ENCODE data around the gene PGA4. TPM values are rescaled to one million over a fixed set of nuclear protein-coding genes. Genes with fewer than 3 reads are reported as not detected.

PGA4 gene
- total and polyA plus RNA-seq, 5 experiments from 2014 or later: not detected

GRCh38 chr11:61279934-61280659, 58.0 kb downstream of the PGA4 start:
- Mint-ChIP-seq H3K27me3 (peaks cover 0 to 2% (median 0%) of the 10 kb centered on the region in 5 donors), H3K27ac (peak overlapping the region in 1 of 10 donors; percentile 21), H3K36me3 (no peaks in the 10 kb centered on the region), H3K9me3 (peaks cover 0 to 9% (median 0%) of the 10 kb centered on the region in 9 donors), H3K4me3 (no peak overlapping the region), H3K4me1 (peaks cover 0 to 5% (median 0%) of the 10 kb centered on the region in 4 donors)
- POLR2A ChIA-PET: no interaction called here
- DNase-seq (no peak), ATAC-seq (no peak)

DNA sequence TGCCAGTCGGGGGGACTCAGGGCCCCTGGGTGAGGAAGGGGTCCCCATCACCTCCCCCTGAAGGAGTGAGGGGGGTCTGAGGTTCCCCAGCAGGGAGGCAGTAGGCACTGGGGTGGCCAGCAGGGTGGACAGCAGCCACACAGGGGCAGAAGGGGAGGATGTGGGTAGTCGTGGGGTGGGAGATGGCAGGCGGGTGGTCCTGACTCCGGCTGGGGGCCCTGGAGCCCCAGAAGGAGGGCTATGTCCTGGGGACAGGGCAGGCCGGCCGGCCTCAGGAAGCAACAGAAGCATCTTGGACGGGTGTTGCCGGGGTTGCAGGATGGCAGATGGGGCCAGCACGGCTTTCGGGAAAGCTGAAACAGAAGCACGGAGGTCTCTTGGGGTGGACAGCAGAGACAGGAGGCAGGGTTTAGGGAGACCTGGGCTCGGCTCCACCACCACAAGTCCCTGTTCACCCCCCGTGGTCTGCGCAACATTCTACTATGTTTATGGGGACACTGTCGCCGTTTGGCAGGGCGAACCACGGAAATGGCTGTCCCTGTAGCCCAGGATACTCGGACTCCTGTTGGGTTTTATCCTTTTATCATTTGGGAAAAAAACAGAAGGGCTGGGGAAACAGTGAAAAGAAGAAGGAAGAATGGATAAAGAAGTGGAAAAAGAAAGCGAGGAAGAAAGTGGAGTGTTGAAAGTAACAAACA, 58.9 kb downstream of the PGA4 start:
- DNase-seq: no peak
- peaks cover 0 to 2% (median 0%) of the 10 kb centered on the region in 5 donors for H3K27me3 Mint-ChIP-seq
- H3K36me3 Mint-ChIP-seq: no peaks in the 10 kb centered on the region
- peak overlapping the region in 2 of 10 donors; percentile 35 to 70 for H3K27ac Mint-ChIP-seq
- no peak for ATAC-seq
- POLR2A ChIA-PET: no interaction called here
- H3K4me1 Mint-ChIP-seq: peaks cover 0 to 5% (median 0%) of the 10 kb centered on the region in 4 donors
- H3K4me3 Mint-ChIP-seq: no peak overlapping the region
- H3K9me3 Mint-ChIP-seq: peaks cover 0 to 9% (median 0%) of the 10 kb centered on the region in 9 donors

Other genes starting within 250 kb of the PGA4 start
- 100 to 1,000 TPM; 165 to 174 TPM for gene CD5, start 119.9 kb upstream of the PGA4 start, total RNA-seq
- 100 to 1,000 TPM; 136 to 227 (median 192) TPM for gene CD5, start 119.9 kb upstream of the PGA4 start, polyA plus RNA-seq
- gene VPS37C, start 60.9 kb upstream of the PGA4 start, total RNA-seq: 1 to 10 TPM; 5.4 to 6.3 TPM
- 1 to 10 TPM in 1 of 3 donors, under 1 TPM in 2; 0.62 to 1.3 (median 0.86) TPM for gene VPS37C, start 60.9 kb upstream of the PGA4 start, polyA plus RNA-seq
- gene PGA3, start 18.8 kb upstream of the PGA4 start, total RNA-seq: not detected
- not detected for gene PGA3, start 18.8 kb upstream of the PGA4 start, polyA plus RNA-seq
- not detected for gene PGA5, start 18.8 kb downstream of the PGA4 start, total RNA-seq
- not detected for gene PGA5, start 18.8 kb downstream of the PGA4 start, polyA plus RNA-seq
- under 1 TPM; 0.94 to 0.99 TPM for gene VWCE, start 73.0 kb downstream of the PGA4 start, total RNA-seq
- not detected for gene VWCE, start 73.0 kb downstream of the PGA4 start, polyA plus RNA-seq
- 100 to 1,000 TPM; 181 to 184 TPM for gene DDB1, start 110.8 kb downstream of the PGA4 start, total RNA-seq
- 100 to 1,000 TPM; 105 to 125 (median 124) TPM for gene DDB1, start 110.8 kb downstream of the PGA4 start, polyA plus RNA-seq
- 10 to 100 TPM; 34.3 to 36.1 TPM for gene TKFC, start 110.9 kb downstream of the PGA4 start, total RNA-seq
- gene TKFC, start 110.9 kb downstream of the PGA4 start, polyA plus RNA-seq: 10 to 100 TPM; 18.3 to 25.3 (median 18.4) TPM
- 10 to 100 TPM; 42.9 to 52.3 TPM for gene CYB561A3, start 139.5 kb downstream of the PGA4 start, total RNA-seq
- gene CYB561A3, start 139.5 kb downstream of the PGA4 start, polyA plus RNA-seq: 10 to 100 TPM; 54.5 to 69.3 (median 58.4) TPM
- 10 to 100 TPM; 71.6 to 77.5 TPM for gene TMEM138, start 140.0 kb downstream of the PGA4 start, total RNA-seq
- 10 to 100 TPM; 44.8 to 49.7 (median 47.0) TPM for gene TMEM138, start 140.0 kb downstream of the PGA4 start, polyA plus RNA-seq
- 10 to 100 TPM; 17.4 to 20.3 TPM for gene TMEM216, start 170.2 kb downstream of the PGA4 start, total RNA-seq
- gene TMEM216, start 170.2 kb downstream of the PGA4 start, polyA plus RNA-seq: 10 to 100 TPM; 35.4 to 43.0 (median 42.6) TPM
- 100 to 1,000 TPM; 155 to 175 TPM for gene CPSF7, start 207.6 kb downstream of the PGA4 start, total RNA-seq
- gene CPSF7, start 207.6 kb downstream of the PGA4 start, polyA plus RNA-seq: 10 to 100 TPM; 20.6 to 34.8 (median 26.0) TPM
- 10 to 100 TPM; 63.3 to 72.5 TPM for gene SDHAF2, start 207.8 kb downstream of the PGA4 start, total RNA-seq
- 100 to 1,000 TPM in 1 of 3 donors, 10 to 100 TPM in 2; 92.1 to 118 (median 97.8) TPM for gene SDHAF2, start 207.8 kb downstream of the PGA4 start, polyA plus RNA-seq